ENCODE data around the gene PLGRKT.

DNA sequence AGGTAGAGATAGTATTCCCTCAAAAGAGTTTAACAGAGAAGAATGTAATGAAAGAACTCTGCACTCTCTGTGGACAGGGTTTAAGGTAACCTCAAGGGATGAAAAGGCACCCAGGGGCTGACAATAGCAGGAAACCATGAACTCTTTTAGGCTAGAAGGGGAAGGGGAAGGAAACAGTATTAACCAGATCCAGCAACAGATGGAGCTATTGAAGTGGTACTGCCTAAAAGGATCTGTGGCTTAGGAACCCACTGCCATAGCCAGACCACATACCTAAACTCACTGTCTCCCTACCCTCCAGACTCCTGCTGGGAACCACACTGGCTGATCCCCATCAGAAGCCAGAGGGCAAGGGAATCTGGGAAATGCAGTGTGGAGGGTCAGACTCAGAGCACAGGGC, 35.5 kb downstream of the PLGRKT start:
- no peak for TF ChIP-seq CTCF (IDR thresholded peaks at IDR 0.05; ENCODE audit: low read depth, low read length)
- TF ChIP-seq POLR2A (IDR thresholded peaks at IDR 0.05; ENCODE audit: extremely low read depth, insufficient read length): no peak
- TF ChIP-seq, protein P1, sequence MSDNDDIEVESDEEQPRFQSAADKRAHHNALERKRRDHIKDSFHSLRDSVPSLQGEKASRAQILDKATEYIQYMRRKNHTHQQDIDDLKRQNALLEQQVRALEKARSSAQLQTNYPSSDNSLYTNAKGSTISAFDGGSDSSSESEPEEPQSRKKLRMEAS (IDR thresholded peaks at IDR 0.05; ENCODE audit: low read depth, low read length): no peak
